Smooth muscle cell (in vitro differentiated cells): ENCODE data around the gene DAAM1. TPM values are rescaled to one million over a fixed set of nuclear protein-coding genes. Genes with fewer than 3 reads are reported as not detected.

ENCODE experiments used
- DNase-seq: peaks from one replicate; lab custom pipeline; 2025; ENCODE audit not compliant: unreplicated experiment; lab: John Stamatoyannopoulos, UW
- H2AFZ ChIP-seq: fragments of 200-600 bp; sonication (generic); 2 replicates; pipeline ENCODE4 v1.6.0; 2016; ENCODE audit warnings: antibody characterized with exemption, low read depth, mild to moderate bottlenecking
- H3F3A ChIP-seq: fragments of 200-600 bp; sonication (generic); 2 replicates; pipeline ENCODE4 v1.6.0; 2017; ENCODE audit warnings: antibody characterized with exemption, low read depth
- H3K27ac ChIP-seq: fragments of 200-600 bp; sonication (generic); 2 replicates; pipeline ENCODE4 v1.5.1; 2016; ENCODE audit warnings: low read depth, mild to moderate bottlenecking
- H3K27me3 ChIP-seq: fragments of 200-600 bp; sonication (generic); 2 replicates; pipeline ENCODE4 v1.6.1; 2016; ENCODE audit warnings: low read depth, mild to moderate bottlenecking
- H3K36me3 ChIP-seq: fragments of 200-600 bp; sonication (generic); 2 replicates; pipeline ENCODE4 v1.5.1; 2016; ENCODE audit warnings: low read depth
- H3K4me1 ChIP-seq: fragments of 200-600 bp; sonication (generic); 2 replicates; pipeline ENCODE4 v1.5.1; 2016; ENCODE audit warnings: low read depth
- H3K4me2 ChIP-seq: fragments of 200-600 bp; sonication (generic); 2 replicates; pipeline ENCODE4 v1.6.0; 2016; ENCODE audit warnings: mild to moderate bottlenecking
- H3K4me3 ChIP-seq: fragments of 200-600 bp; sonication (generic); 2 replicates; pipeline ENCODE4 v1.5.1; 2016; ENCODE audit warnings: mild to moderate bottlenecking
- H3K79me2 ChIP-seq: fragments of 200-600 bp; sonication (generic); 2 replicates; pipeline ENCODE4 v1.6.0; 2016; ENCODE audit warnings: low read depth, mild to moderate bottlenecking
- H3K9ac ChIP-seq: fragments of 200-600 bp; sonication (generic); 2 replicates; pipeline ENCODE4 v1.6.0; 2016; ENCODE audit warnings: low read depth
- H3K9me3 ChIP-seq: fragments of 200-600 bp; sonication (generic); replicated peaks from 2 replicates; pipeline ENCODE4 v1.5.1; 2016; ENCODE audit warnings: low read depth
- H4K20me1 ChIP-seq: fragments of 200-600 bp; sonication (generic); 2 replicates; pipeline ENCODE4 v1.6.0; 2016; ENCODE audit warnings: low read depth
- CTCF ChIP-seq: fragments of 200-600 bp; sonication (generic); IDR thresholded peaks from 2 replicates; pipeline ENCODE4 v1.5.1; 2017; ENCODE audit warnings: borderline replicate concordance, mild to moderate bottlenecking, antibody characterized with exemption; ENCODE audit not compliant: insufficient read depth, poor library complexity, severe bottlenecking
- WGBS: methylation state at CpG from one replicate; pipeline ENCODE4 v1.1.7; 2016; ENCODE audit warnings: low lambda C conversion rate; 5-methylcytosine and 5-hydroxymethylcytosine counted together
- polyA plus RNA-seq: library from polyadenylated mRNA; unstranded; fragments of >200 nt; fragmentation: Nextera tagmentation; extraction: Ambion mirVana; gene quantifications from 2 replicates; pipeline ENCODE4 v1.2.1, GENCODE V29; 2016
- total RNA-seq: library from RNA; depleted of rRNA; stranded (reverse); fragments of >200 nt; gene quantifications from 2 replicates; pipeline ENCODE4 v1.2.3, GENCODE V29; 2014

DAAM1 gene
- total and polyA plus RNA-seq, 2 experiments from 2014 or later, result 10.9 to 46.4 TPM

- Histone ChIP-seq H3F3A (peaks cover 3% of the 10 kb centered on the region), H3K79me2 (no peaks in the 10 kb centered on the region), H3K9me3 (no peaks in the 10 kb centered on the region), H3K4me3 (no peak overlapping the region), H2AFZ (no peak overlapping the region), H3K36me3 (no peaks in the 10 kb centered on the region), H3K4me2 (no peak overlapping the region), H4K20me1 (no peaks in the 10 kb centered on the region), H3K9ac (no peak overlapping the region), H3K4me1 (no peaks in the 10 kb centered on the region), H3K27me3 (no peaks in the 10 kb centered on the region), H3K27ac (no peak overlapping the region)
- 94% methylated on average over 5 of the region's 5 CpGs for WGBS
- no peak for DNase-seq
- no peak for TF ChIP-seq CTCF
These were observed 80.4 kb downstream of the DAAM1 start for GRCh38 chr14:59268858-59269257.

- Histone ChIP-seq H3F3A (peaks cover 6% of the 10 kb centered on the region), H3K36me3 (no peaks in the 10 kb centered on the region), H3K4me3 (no peak overlapping the region), H2AFZ (no peak overlapping the region), H3K4me1 (peaks cover 2% of the 10 kb centered on the region), H3K27me3 (no peaks in the 10 kb centered on the region), H3K79me2 (no peaks in the 10 kb centered on the region), H3K4me2 (no peak overlapping the region), H4K20me1 (no peaks in the 10 kb centered on the region), H3K9me3 (no peaks in the 10 kb centered on the region), H3K9ac (no peak overlapping the region), H3K27ac (no peak overlapping the region)
- TF ChIP-seq CTCF, result no peak
- no peak for DNase-seq
- 97% methylated on average over 3 of the region's 3 CpGs for WGBS
These were observed 81.0 kb downstream of the DAAM1 start for GRCh38 chr14:59269466-59269865.

GRCh38 chr14:59271256-59271655 is 82.8 kb downstream of the DAAM1 start:
- WGBS, result 95% methylated on average over 2 of the region's 2 CpGs
- Histone ChIP-seq H3K4me1 (peaks cover 17% of the 10 kb centered on the region), H2AFZ (no peak overlapping the region), H3F3A (peaks cover 16% of the 10 kb centered on the region), H3K36me3 (no peaks in the 10 kb centered on the region), H3K4me2 (no peak overlapping the region), H3K9ac (no peak overlapping the region), H3K9me3 (no peaks in the 10 kb centered on the region), H3K79me2 (no peaks in the 10 kb centered on the region), H3K27me3 (no peaks in the 10 kb centered on the region), H4K20me1 (no peaks in the 10 kb centered on the region), H3K4me3 (no peak overlapping the region), H3K27ac (no peak overlapping the region)
- TF ChIP-seq CTCF, result no peak
- DNase-seq, result no peak

GRCh38 chr14:59271734-59272133 is 83.3 kb downstream of the DAAM1 start:
- DNase-seq, result no peak
- Histone ChIP-seq H3K4me2 (no peak overlapping the region), H4K20me1 (no peaks in the 10 kb centered on the region)

More at GRCh38 chr14:59271734-59272133, 83.3 kb downstream of the DAAM1 start:
- Histone ChIP-seq H3K36me3 (no peaks in the 10 kb centered on the region), H3K9me3 (no peaks in the 10 kb centered on the region), H3K79me2 (no peaks in the 10 kb centered on the region), H3K27me3 (no peaks in the 10 kb centered on the region), H3K9ac (no peak overlapping the region), H3F3A (peaks cover 20% of the 10 kb centered on the region), H3K4me3 (no peak overlapping the region), H3K4me1 (peaks cover 17% of the 10 kb centered on the region), H3K27ac (no peak overlapping the region), H2AFZ (no peak overlapping the region)
- no peak for TF ChIP-seq CTCF
- 85% methylated on average over 4 of the region's 4 CpGs for WGBS
